GM06990 (cell line): ENCODE results near the gene MS4A4A.

Source experiments
- DNase-seq: peaks from one replicate; pipeline ENCODE4 v3.0.0-alpha.2; 2011; ENCODE audit not compliant: insufficient read length; ENCODE audit errors: extremely low read depth
- H3K27me3 ChIP-seq: replicated peaks from 2 replicates; pipeline ENCODE4 v1.6.0; 2011; ENCODE audit warnings: low read length; ENCODE audit not compliant: control insufficient read depth, insufficient read depth
- H3K36me3 ChIP-seq: 2 replicates; pipeline ENCODE4 v1.5.1; 2011; ENCODE audit warnings: low read length; ENCODE audit not compliant: control insufficient read depth, insufficient read depth
- H3K4me3 ChIP-seq: replicated peaks from 2 replicates; pipeline ENCODE4 v1.5.1; 2011; ENCODE audit warnings: low read depth, mild to moderate bottlenecking, control low read depth, low read length
- TF ChIP-seq, protein P1 (sequence below): IDR thresholded peaks from 2 replicates; pipeline ENCODE4 v1.5.1; 2011; ENCODE audit warnings: low read length, control low read depth, mild to moderate bottlenecking, inconsistent platforms; ENCODE audit not compliant: insufficient read depth, poor library complexity, severe bottlenecking

The MS4A4A gene

DNA sequence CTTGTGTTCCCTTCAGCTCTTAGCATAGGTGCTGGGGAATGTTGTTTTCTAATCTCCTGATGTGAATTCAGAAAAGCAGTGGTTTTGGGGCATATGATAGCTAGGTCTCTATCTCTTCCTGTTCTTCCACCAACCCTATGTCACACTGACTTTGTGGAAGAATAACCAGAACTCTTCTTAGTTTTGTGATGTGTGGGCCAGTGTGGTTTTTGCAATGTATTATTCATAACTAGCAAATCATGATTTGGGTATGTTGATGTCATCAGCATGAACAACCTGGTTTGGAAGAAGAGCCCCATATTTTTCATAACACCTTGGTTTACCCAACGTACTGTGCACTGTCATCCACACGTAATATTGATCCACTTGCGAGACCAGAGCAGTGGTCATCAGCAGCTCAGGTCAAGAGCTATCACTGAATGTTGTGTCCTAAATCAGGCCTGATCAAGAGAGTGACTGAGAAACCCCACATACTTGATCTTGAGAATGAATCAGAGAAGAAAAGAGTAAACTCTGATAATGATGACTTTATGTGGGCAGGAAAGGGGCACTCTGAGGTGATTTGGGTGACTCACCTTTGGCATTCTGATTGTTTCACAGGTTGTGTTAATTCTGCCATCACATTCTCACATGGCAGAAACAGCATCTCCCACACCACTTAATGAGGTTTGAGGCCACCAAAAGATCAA, 27.2 kb downstream of the MS4A4A start:
- Histone ChIP-seq H3K4me3 (no peak overlapping the region), H3K36me3 (no peaks in the 10 kb centered on the region), H3K27me3 (no peaks in the 10 kb centered on the region)
- TF ChIP-seq, protein P1, sequence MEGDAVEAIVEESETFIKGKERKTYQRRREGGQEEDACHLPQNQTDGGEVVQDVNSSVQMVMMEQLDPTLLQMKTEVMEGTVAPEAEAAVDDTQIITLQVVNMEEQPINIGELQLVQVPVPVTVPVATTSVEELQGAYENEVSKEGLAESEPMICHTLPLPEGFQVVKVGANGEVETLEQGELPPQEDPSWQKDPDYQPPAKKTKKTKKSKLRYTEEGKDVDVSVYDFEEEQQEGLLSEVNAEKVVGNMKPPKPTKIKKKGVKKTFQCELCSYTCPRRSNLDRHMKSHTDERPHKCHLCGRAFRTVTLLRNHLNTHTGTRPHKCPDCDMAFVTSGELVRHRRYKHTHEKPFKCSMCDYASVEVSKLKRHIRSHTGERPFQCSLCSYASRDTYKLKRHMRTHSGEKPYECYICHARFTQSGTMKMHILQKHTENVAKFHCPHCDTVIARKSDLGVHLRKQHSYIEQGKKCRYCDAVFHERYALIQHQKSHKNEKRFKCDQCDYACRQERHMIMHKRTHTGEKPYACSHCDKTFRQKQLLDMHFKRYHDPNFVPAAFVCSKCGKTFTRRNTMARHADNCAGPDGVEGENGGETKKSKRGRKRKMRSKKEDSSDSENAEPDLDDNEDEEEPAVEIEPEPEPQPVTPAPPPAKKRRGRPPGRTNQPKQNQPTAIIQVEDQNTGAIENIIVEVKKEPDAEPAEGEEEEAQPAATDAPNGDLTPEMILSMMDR: no peak
- no peak for DNase-seq

DNA sequence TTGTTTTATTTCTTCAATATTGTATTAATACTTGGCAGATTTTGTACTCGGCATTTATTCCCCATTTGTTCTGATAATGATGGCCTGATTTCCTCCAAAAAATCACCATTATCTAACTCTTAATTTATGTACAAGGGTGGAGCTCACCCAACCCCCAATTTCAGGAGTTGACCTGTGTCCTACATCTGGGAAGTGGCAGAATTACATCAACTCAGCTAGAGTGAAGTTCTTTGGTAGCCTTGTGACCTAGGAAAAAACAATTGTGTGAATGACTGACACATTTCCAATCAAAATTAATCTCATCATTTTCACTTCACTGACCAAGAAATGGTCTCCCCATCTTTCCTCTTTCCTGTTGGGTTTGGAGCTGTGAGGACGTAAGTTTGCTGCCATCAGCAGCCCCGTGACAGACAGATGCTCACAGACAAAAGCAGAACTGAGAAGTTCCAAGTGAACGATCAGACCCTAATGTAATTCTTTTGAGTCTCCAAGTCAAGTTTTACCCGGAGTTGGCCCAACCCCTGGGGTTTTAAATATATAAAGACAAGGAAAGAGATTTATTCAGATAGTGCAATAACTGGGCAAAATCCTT, 30.0 kb downstream of the MS4A4A start:
- no peak for DNase-seq

DNA sequence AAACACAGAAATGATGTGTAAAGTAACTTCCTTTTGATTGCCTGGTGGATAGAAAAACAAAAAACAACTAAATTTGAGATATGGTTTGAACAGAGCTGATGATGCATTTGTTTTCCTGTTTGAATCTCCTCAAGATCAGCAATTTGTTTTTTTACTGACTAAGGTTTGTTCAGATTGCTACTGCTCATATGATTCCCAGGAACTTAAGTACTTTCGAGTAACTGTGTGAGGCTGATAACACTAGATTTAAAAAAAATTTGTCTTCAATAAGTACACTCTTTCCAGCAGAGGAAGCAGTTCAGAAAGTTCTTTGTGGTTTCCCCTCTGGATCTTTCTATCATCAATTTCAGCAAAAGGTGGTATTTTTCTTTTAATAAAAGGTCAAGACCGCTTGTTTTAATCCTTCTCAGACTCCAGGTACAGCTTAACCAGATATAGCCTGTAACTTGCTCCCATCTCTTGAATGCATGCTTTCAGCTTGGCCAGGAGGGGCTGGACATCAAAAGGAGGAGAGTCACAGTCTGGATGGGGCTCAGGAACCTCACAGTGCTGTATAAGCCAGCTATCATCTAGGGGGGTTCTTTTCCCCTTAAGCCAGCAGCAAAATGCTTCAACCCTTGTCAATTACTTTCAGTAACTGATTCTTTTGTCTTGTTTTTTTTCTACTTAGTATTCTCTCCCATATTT, 34.3 kb downstream of the MS4A4A start:
- Histone ChIP-seq H3K36me3 (no peaks in the 10 kb centered on the region), H3K4me3 (no peak overlapping the region), H3K27me3 (no peaks in the 10 kb centered on the region)
- TF ChIP-seq, protein P1: no peak
- no peak for DNase-seq

More for the DNA sequence above, 30.0 kb downstream of the MS4A4A start:
- no peaks in the 10 kb centered on the region for H3K27me3 ChIP-seq
- no peaks in the 10 kb centered on the region for H3K36me3 ChIP-seq
- no peak overlapping the region for H3K4me3 ChIP-seq
- TF ChIP-seq, protein P1: no peak

DNA sequence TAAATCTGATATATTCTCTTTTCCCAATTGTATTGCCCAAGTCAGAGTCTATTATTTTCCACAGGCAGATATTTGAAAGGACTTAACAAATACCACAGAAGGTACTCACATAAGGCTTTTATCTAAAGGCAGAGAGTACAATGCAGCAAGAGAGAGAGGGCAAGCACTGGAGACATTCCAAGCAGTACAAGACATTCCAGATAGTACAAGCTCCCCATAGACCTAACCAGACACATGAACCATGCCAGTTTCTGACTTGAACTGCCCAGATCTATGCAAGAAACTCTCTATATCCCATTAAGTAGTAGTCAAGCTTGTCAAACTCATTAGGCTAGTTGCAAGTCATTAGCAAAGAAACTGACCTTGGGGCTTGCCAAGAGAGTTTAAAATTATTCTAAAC, 35.4 kb downstream of the MS4A4A start:
- TF ChIP-seq, protein P1: no peak
- Histone ChIP-seq H3K36me3 (no peaks in the 10 kb centered on the region), H3K4me3 (no peak overlapping the region), H3K27me3 (no peaks in the 10 kb centered on the region)
- no peak for DNase-seq

DNA sequence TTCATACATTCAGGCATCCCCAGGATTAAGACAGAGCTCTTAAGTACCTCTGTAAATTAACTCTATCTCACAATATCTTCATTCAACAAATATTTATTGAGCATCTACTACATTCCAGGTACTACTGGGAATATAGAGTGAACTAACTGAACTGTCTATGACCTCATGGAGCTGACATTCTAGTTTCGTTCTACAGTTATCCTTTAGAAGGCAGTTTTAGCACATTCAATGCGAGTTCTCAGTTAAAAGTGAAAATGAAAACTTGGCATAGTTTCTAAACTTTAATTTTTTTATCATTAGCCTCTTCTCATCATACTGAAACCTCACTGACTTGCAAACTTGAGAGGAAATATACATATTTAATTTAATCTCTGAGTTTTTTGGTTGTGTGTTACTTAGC, 35.9 kb downstream of the MS4A4A start:
- H3K4me3 ChIP-seq: no peak overlapping the region
- H3K36me3 ChIP-seq: no peaks in the 10 kb centered on the region
- DNase-seq: no peak
- TF ChIP-seq, protein P1: no peak
- H3K27me3 ChIP-seq: no peaks in the 10 kb centered on the region
